Panc1 (cell line): ENCODE measurements around the gene FBXL4. TPM values are rescaled to one million over a fixed set of nuclear protein-coding genes. Genes with fewer than 3 reads are reported as not detected.

Source experiments
- ATAC-seq: fragments of 200-7000 bp; cut with Tn5 transposase; 2 replicates; pipeline ENCODE4 v1.9.1; 2020; ENCODE audit warnings: mild to moderate bottlenecking, moderate library complexity
- BruUV-seq: library from RNA; stranded (reverse); fragments of 400-500 nt; replicated peaks from 2 replicates; lab custom pipeline; 2021; lab: Mats Ljungman, UMichigan
- CTCF ChIA-PET: fragments of 300-600 bp; sonication (Branson Sonifier 250); formaldehyde crosslinking; loops from one replicate; lab custom pipeline; 2022; ENCODE audit warnings: antibody characterized with exemption; lab: Charles Lee
- POLR2A ChIA-PET: fragments of 300-600 bp; sonication (Branson Sonifier 250); formaldehyde crosslinking; loops from one replicate; lab custom pipeline; 2022; ENCODE audit warnings: antibody characterized with exemption; lab: Charles Lee
- DNase-seq: peaks from one replicate; pipeline ENCODE4 v3.0.0-alpha.2; 2010; ENCODE audit warnings: low read depth, low spot score
- H3K27ac ChIP-seq: 2 replicates; pipeline ENCODE4 v1.5.1; 2011; ENCODE audit warnings: mild to moderate bottlenecking, low read length, inconsistent platforms
- H3K27me3 ChIP-seq: fragments of 200-500 bp; sonication (Bioruptor generic); 2 replicates; pipeline ENCODE4 v1.6.0; 2014; ENCODE audit warnings: low read length, inconsistent platforms; ENCODE audit not compliant: control insufficient read depth, insufficient read depth
- H3K36me3 ChIP-seq: fragments of 200-500 bp; sonication (Bioruptor generic); 2 replicates; pipeline ENCODE4 v1.5.1; 2014; ENCODE audit warnings: inconsistent platforms, mild to moderate bottlenecking, low read length, moderate library complexity; ENCODE audit not compliant: control insufficient read depth, insufficient read depth
- H3K4me1 ChIP-seq: 2 replicates; pipeline ENCODE4 v1.5.1; 2011; ENCODE audit warnings: inconsistent platforms, mild to moderate bottlenecking, low read length, moderate library complexity; ENCODE audit not compliant: control insufficient read depth, insufficient read depth
- H3K4me3 ChIP-seq, 2 experiments: 2 replicates each; pipeline ENCODE4 v1.5.1; 2011 to 2012; ENCODE audit warnings: low read depth in 2 of 2, low read length in 2 of 2, mild to moderate bottlenecking in 2 of 2, inconsistent platforms in 1 of 2, moderate library complexity in 1 of 2
- H3K9me3 ChIP-seq: fragments of 200-500 bp; sonication (Bioruptor generic); 2 replicates; pipeline ENCODE4 v1.5.1; 2014; ENCODE audit warnings: low read depth, mild to moderate bottlenecking, inconsistent platforms, low read length, moderate library complexity; ENCODE audit not compliant: control insufficient read depth, insufficient read depth
- POLR2AphosphoS5 ChIP-seq: IDR thresholded peaks from 2 replicates; pipeline ENCODE4 v1.6.1; 2012; ENCODE audit warnings: mild to moderate bottlenecking, low read depth, low read length, moderate library complexity
- SIN3A ChIP-seq: IDR thresholded peaks from 2 replicates; pipeline ENCODE4 v1.6.1; 2012; ENCODE audit warnings: low read depth, mild to moderate bottlenecking, low read length, moderate library complexity, borderline replicate concordance; ENCODE audit not compliant: insufficient read depth
- TCF7L2 ChIP-seq: IDR thresholded peaks from 2 replicates; pipeline ENCODE4 v1.6.1; 2011; ENCODE audit warnings: mild to moderate bottlenecking, low read depth, low read length, inconsistent platforms
- in situ Hi-C: cut with HindIII; loops from 2 replicates; pipeline ENCODE4 v1.10.0; 2016; ENCODE audit warnings: low sequenced_read_pairs, low pct_unique_long_range_greater_than_20kb
- intact Hi-C: fragments of 100-400 bp; cut with micrococcal nuclease; formaldehyde crosslinking; loops from one replicate; pipeline ENCODE4 v1.10.0; 2022; ENCODE audit not compliant: unreplicated experiment
- total RNA-seq: library from RNA; stranded (reverse); gene quantifications from one replicate; pipeline ENCODE4 v1.2.1, GENCODE V29; 2021; ENCODE audit not compliant: unreplicated experiment
- TF ChIP-seq, protein P1 (sequence below): fragments of 450-650 bp; IDR thresholded peaks from 2 replicates; pipeline ENCODE4 v1.5.1; 2017; ENCODE audit warnings: mild to moderate bottlenecking
- TF ChIP-seq, protein P2 (sequence below), 2 experiments: IDR thresholded peaks; 2 replicates each; pipeline ENCODE4 v1.6.1; 2011 to 2012; ENCODE audit warnings: low read depth in 2 of 2, control low read depth in 1 of 2, low read length in 1 of 2, mild to moderate bottlenecking in 1 of 2, moderate library complexity in 1 of 2; ENCODE audit not compliant: insufficient read depth in 1 of 2

FBXL4 gene
- total RNA-seq, 1 experiment from 2014 or later: 11.5 TPM

DNA sequence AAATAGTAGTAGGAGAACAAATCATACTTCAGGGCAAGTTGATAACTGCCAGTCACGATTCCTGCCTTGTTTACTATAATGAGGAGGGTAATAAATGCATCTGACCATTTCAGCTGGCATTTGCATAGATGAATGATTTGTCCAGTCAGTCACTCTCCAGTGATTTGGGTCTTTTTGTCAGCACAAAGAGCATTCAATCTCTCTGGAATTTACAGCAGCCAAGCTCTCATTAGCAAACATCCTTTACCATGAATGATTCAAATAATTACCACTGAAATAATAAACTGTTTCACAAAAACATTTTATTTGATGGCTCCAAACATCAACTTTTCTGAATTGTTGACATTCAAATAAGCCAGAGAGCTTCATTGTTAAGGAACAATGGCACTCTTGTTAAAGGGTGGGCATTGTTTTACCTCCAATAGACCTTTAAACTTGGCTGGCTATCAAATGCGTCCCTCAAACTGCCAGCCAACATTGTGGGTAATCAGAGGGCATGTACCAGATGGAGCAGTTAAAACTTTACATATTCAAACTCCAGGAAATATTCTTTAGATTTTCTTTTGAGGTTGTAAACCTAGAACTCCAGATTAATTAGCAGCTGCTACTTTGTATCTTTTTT is 30.0 kb upstream of the FBXL4 start:
- Histone ChIP-seq H3K9me3 (no peaks in the 10 kb centered on the region), H3K36me3 (no peaks in the 10 kb centered on the region), H3K4me1 (no peaks in the 10 kb centered on the region), H3K4me3 (no peak overlapping the region), H3K27me3 (no peaks in the 10 kb centered on the region), H3K27ac (no peak overlapping the region)
- TF ChIP-seq, protein P1, sequence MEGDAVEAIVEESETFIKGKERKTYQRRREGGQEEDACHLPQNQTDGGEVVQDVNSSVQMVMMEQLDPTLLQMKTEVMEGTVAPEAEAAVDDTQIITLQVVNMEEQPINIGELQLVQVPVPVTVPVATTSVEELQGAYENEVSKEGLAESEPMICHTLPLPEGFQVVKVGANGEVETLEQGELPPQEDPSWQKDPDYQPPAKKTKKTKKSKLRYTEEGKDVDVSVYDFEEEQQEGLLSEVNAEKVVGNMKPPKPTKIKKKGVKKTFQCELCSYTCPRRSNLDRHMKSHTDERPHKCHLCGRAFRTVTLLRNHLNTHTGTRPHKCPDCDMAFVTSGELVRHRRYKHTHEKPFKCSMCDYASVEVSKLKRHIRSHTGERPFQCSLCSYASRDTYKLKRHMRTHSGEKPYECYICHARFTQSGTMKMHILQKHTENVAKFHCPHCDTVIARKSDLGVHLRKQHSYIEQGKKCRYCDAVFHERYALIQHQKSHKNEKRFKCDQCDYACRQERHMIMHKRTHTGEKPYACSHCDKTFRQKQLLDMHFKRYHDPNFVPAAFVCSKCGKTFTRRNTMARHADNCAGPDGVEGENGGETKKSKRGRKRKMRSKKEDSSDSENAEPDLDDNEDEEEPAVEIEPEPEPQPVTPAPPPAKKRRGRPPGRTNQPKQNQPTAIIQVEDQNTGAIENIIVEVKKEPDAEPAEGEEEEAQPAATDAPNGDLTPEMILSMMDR: no peak
- TF ChIP-seq POLR2AphosphoS5 (no peak), TCF7L2 (no peak)
- TF ChIP-seq, protein P2, sequence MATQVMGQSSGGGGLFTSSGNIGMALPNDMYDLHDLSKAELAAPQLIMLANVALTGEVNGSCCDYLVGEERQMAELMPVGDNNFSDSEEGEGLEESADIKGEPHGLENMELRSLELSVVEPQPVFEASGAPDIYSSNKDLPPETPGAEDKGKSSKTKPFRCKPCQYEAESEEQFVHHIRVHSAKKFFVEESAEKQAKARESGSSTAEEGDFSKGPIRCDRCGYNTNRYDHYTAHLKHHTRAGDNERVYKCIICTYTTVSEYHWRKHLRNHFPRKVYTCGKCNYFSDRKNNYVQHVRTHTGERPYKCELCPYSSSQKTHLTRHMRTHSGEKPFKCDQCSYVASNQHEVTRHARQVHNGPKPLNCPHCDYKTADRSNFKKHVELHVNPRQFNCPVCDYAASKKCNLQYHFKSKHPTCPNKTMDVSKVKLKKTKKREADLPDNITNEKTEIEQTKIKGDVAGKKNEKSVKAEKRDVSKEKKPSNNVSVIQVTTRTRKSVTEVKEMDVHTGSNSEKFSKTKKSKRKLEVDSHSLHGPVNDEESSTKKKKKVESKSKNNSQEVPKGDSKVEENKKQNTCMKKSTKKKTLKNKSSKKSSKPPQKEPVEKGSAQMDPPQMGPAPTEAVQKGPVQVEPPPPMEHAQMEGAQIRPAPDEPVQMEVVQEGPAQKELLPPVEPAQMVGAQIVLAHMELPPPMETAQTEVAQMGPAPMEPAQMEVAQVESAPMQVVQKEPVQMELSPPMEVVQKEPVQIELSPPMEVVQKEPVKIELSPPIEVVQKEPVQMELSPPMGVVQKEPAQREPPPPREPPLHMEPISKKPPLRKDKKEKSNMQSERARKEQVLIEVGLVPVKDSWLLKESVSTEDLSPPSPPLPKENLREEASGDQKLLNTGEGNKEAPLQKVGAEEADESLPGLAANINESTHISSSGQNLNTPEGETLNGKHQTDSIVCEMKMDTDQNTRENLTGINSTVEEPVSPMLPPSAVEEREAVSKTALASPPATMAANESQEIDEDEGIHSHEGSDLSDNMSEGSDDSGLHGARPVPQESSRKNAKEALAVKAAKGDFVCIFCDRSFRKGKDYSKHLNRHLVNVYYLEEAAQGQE (IDR thresholded peaks at IDR 0.05; ENCODE audit: insufficient read depth in 1 of 2, low read depth in 2 of 2, low read length in 1 of 2): no peak
- intact Hi-C loops: no loop called here
- no TSS peak for BruUV-seq
- in situ Hi-C loops: no loop called here
- ChIA-PET POLR2A (no interaction called here), CTCF (no interaction called here)
- ATAC-seq (no peak), DNase-seq (no peak)

DNA sequence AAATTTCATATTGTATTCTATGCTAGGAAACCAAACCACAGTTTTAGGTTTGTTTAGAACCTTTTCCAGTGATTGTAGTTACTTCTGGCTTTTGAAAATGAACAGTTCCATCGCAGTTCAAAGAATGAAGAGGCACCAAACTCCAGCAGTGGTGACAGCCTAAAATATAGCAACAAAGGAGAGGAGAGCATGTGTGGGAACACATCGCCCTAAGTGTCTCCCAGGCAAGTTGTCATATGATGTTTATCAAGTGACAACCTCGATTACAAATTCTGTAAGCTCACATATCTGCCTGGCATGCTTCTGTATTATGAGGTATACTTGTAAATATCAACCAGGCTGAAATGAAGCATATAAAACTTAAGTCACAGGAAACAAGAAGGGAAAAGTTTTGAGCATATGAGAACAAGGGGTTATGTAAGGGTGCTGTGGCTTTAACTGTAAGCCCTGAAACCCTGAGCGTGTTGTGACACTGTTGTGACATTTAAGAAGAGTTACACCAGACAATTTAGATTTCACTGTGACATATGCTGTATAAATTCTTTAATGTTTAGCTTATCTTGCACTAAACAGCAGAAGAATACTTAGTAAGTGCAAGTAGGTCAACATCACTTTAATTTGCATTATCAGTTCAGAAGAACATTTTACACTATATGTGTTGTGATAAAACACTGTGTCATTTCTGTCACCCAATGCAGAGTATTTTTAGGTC is 29.1 kb upstream of the FBXL4 start:
- in situ Hi-C loops: no loop called here

More for the DNA sequence above, 29.1 kb upstream of the FBXL4 start:
- Histone ChIP-seq H3K4me3 (no peak overlapping the region), H3K27me3 (no peaks in the 10 kb centered on the region), H3K36me3 (no peaks in the 10 kb centered on the region), H3K9me3 (no peaks in the 10 kb centered on the region), H3K4me1 (no peaks in the 10 kb centered on the region), H3K27ac (no peak overlapping the region)
- ChIA-PET POLR2A (no interaction called here), CTCF (no interaction called here)
- no TSS peak for BruUV-seq
- DNase-seq (no peak), ATAC-seq (no peak)
- intact Hi-C loops: no loop called here
- TF ChIP-seq, protein P2 (IDR thresholded peaks at IDR 0.05; ENCODE audit: insufficient read depth in 1 of 2, low read depth in 2 of 2, low read length in 1 of 2): no peak
- TF ChIP-seq SIN3A: no peak
- TF ChIP-seq, protein P1: no peak
- no peak for TF ChIP-seq POLR2AphosphoS5
- TF ChIP-seq TCF7L2: no peak
